Measurements from ENCODE around the gene MBOAT2. TPM values are rescaled to one million over a fixed set of nuclear protein-coding genes. Genes with fewer than 3 reads are reported as not detected.
A peak's percentile ranks its signal among the peaks of the same experiment; 100 is the strongest.

MBOAT2 gene
- total RNA-seq, 1 donor from 2014 or later: 5.3 TPM

GRCh38 chr2:8819194-8819593 is 184.3 kb downstream of the MBOAT2 start:
- DNase-seq: no peak
- intact Hi-C loops (cut with micrococcal nuclease): no loop called here
- Histone ChIP-seq H3K4me3 (no peak overlapping the region), H3K9me3 (replicated peaks) (no peaks in the 10 kb centered on the region), H3K4me1 (peaks cover 40% of the 10 kb centered on the region), H3K36me3 (peaks cover 41% of the 10 kb centered on the region), H3K27ac (replicated peaks) (peak overlapping the region; percentile 70), H3K27me3 (ENCODE audit: low read depth) (no peaks in the 10 kb centered on the region)
- TF ChIP-seq, protein P1, sequence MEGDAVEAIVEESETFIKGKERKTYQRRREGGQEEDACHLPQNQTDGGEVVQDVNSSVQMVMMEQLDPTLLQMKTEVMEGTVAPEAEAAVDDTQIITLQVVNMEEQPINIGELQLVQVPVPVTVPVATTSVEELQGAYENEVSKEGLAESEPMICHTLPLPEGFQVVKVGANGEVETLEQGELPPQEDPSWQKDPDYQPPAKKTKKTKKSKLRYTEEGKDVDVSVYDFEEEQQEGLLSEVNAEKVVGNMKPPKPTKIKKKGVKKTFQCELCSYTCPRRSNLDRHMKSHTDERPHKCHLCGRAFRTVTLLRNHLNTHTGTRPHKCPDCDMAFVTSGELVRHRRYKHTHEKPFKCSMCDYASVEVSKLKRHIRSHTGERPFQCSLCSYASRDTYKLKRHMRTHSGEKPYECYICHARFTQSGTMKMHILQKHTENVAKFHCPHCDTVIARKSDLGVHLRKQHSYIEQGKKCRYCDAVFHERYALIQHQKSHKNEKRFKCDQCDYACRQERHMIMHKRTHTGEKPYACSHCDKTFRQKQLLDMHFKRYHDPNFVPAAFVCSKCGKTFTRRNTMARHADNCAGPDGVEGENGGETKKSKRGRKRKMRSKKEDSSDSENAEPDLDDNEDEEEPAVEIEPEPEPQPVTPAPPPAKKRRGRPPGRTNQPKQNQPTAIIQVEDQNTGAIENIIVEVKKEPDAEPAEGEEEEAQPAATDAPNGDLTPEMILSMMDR (IDR thresholded peaks at IDR 0.05; ENCODE audit: borderline replicate concordance): no peak

- no peak overlapping the region for H3K4me3 ChIP-seq
- H3K27ac ChIP-seq (replicated peaks): no peak overlapping the region
- H3K36me3 ChIP-seq: peaks cover 57% of the 10 kb centered on the region
- peaks cover 32% of the 10 kb centered on the region for H3K4me1 ChIP-seq
- no peak for DNase-seq
- H3K27me3 ChIP-seq (ENCODE audit: low read depth): no peaks in the 10 kb centered on the region
- intact Hi-C loops (cut with micrococcal nuclease): no loop called here
- TF ChIP-seq, protein P1 (IDR thresholded peaks at IDR 0.05; ENCODE audit: borderline replicate concordance): no peak
- no peaks in the 10 kb centered on the region for H3K9me3 ChIP-seq (replicated peaks)
Observed at GRCh38 chr2:8817221-8817620, 186.3 kb downstream of the MBOAT2 start.

- Histone ChIP-seq H3K36me3 (peaks cover 63% of the 10 kb centered on the region), H3K27me3 (ENCODE audit: low read depth) (no peaks in the 10 kb centered on the region), H3K9me3 (replicated peaks) (no peaks in the 10 kb centered on the region), H3K27ac (replicated peaks) (peak overlapping the region; percentile 84), H3K4me3 (no peak overlapping the region), H3K4me1 (peaks cover 65% of the 10 kb centered on the region)
- TF ChIP-seq, protein P1 (IDR thresholded peaks at IDR 0.05; ENCODE audit: borderline replicate concordance): no peak
- intact Hi-C loops (cut with micrococcal nuclease): no loop called here
- no peak for DNase-seq
Observed at GRCh38 chr2:8806885-8807704, 196.4 kb downstream of the MBOAT2 start.

DNA sequence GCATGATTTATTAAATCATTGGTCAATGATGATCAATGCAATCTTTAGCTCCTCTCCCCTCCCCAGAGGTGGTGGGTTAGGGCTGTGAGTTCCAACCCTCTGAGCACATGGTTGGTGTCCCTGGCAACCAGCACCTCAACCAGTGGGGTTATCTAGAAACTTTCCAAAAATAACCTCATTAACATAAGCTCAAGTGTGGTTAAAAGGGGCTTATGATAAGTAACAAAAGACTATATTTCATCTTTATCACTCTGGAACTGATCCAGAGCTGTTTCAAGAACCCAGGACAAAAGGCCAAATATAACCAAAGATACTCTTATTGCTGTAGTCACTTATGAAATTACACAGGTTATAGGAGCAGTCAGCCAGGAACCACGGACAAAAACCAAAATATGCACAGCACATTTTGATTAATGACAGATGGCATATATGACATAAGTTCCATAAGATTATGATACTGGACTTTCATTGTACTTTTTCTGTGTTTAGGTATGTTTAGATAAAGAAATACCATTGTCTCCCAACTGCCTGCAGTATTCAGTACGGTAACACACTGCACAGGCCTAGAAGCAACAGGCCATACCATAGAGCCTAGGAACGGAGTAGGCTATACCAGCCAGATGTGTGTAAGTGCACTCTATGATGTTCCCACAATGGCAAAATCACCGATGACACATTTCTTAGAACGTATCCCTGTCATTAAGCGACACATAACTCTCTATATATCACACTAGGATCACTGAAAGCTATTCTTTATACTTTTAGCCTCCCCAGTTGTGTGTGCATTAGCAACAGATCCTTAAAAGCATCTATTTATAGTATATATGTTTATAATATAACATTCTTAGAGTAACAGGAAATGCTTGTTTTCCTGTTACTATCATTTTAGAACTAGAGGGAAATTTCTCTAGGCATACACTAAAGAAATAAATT is 197.9 kb downstream of the MBOAT2 start:
- peak; percentile 41 for DNase-seq
- intact Hi-C loops (cut with micrococcal nuclease): no loop called here
- peaks cover 71% of the 10 kb centered on the region for H3K4me1 ChIP-seq
- peak overlapping the region; percentile 84 for H3K27ac ChIP-seq (replicated peaks)
- H3K27me3 ChIP-seq (ENCODE audit: low read depth): no peaks in the 10 kb centered on the region
- peaks cover 61% of the 10 kb centered on the region for H3K36me3 ChIP-seq
- TF ChIP-seq, protein P1 (IDR thresholded peaks at IDR 0.05; ENCODE audit: borderline replicate concordance): no peak
- peak overlapping the region; percentile 5 for H3K4me3 ChIP-seq
- H3K9me3 ChIP-seq (replicated peaks): no peaks in the 10 kb centered on the region

DNA sequence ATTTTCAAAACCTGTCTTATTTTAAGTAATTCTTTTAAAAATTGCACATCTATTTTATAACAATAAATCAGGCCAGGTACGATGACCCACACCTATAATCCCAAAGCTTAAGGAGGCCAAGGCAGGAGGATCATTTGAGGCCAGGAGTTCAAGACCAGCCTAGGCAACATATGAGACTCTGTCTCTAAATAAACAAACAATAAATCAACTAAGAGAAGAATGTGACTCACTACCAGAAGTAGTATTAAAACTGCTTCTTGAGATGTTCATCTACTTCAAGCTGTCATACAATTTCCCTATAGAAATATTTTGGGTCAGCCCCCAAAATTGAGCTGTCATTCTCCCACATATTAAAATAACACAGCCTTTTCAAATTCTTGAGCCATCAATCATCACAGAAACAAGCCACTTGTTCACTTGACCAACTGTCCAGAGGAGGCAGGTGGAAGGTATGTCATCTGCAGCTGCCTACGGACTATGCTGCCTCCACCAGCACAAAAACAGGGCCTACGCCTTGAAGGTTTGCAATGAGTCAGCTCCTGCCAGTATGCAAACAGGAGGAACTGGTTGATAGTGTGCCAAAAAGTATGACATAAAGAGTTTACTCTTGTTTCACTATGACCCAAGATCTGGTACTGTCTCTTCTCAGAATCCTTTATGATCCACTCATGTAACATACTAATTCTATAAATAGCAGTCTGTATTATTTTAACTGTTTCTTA is 199.7 kb downstream of the MBOAT2 start:
- Histone ChIP-seq H3K4me1 (peaks cover 70% of the 10 kb centered on the region), H3K27ac (replicated peaks) (peak overlapping the region; percentile 84), H3K4me3 (no peak overlapping the region), H3K27me3 (ENCODE audit: low read depth) (no peaks in the 10 kb centered on the region), H3K36me3 (peaks cover 60% of the 10 kb centered on the region), H3K9me3 (replicated peaks) (no peaks in the 10 kb centered on the region)
- intact Hi-C loops (cut with micrococcal nuclease): no loop called here
- no peak for DNase-seq
- TF ChIP-seq, protein P1 (IDR thresholded peaks at IDR 0.05; ENCODE audit: borderline replicate concordance): no peak

All from left ventricle myocardium inferior (tissue), 1 donor.